H1 (cell line): ENCODE results near the gene NUDC. TPM values are rescaled to one million over a fixed set of nuclear protein-coding genes. Genes with fewer than 3 reads are reported as not detected.

ENCODE experiments used
- CEBPB ChIP-seq: IDR thresholded peaks from 2 replicates; pipeline ENCODE4 v1.6.1; 2012; ENCODE audit warnings: low read depth, low read length
- CHD1 ChIP-seq: IDR thresholded peaks from 2 replicates; pipeline ENCODE4 v1.6.1; 2012; ENCODE audit warnings: low read depth, low read length, improper control_type of control experiment
- CHD2 ChIP-seq: IDR thresholded peaks from 2 replicates; pipeline ENCODE4 v1.6.1; 2012; ENCODE audit warnings: low read length, improper control_type of control experiment
- GABPA ChIP-seq: IDR thresholded peaks from 2 replicates; pipeline ENCODE4 v1.6.1; 2011; ENCODE audit warnings: mild to moderate bottlenecking, low read length, moderate library complexity, borderline replicate concordance; ENCODE audit not compliant: insufficient read depth
- HDAC2 ChIP-seq, 2 experiments: fragments of 300-600 bp in 1 of 2; sonication (generic) in 1 of 2; IDR thresholded peaks; 2 replicates each; pipeline ENCODE4 v1.6.1; 2011 to 2012; ENCODE audit warnings: low read depth in 2 of 2, low read length in 2 of 2, mild to moderate bottlenecking in 2 of 2, moderate library complexity in 2 of 2, borderline replicate concordance in 1 of 2, inconsistent platforms in 1 of 2
- HDAC6 ChIP-seq: IDR thresholded peaks from one replicate; pipeline ENCODE4 v1.7.1; 2012; ENCODE audit warnings: low read depth, mild to moderate bottlenecking, inconsistent platforms, low read length, moderate library complexity
- JUND ChIP-seq: IDR thresholded peaks from 2 replicates; pipeline ENCODE4 v1.6.1; 2011; ENCODE audit warnings: mild to moderate bottlenecking, improper control_type of control experiment, low read length
- NRF1 ChIP-seq: IDR thresholded peaks from 2 replicates; pipeline ENCODE4 v1.6.1; 2011; ENCODE audit warnings: mild to moderate bottlenecking, low read depth, low read length, improper control_type of control experiment
- PHF8 ChIP-seq: fragments of 200-600 bp; sonication (generic); conservative IDR thresholded peaks from 2 replicates; pipeline ENCODE4 v1.7.1; 2012; ENCODE audit warnings: low read depth, mild to moderate bottlenecking, inconsistent platforms, low read length, moderate library complexity
- POLR2AphosphoS5 ChIP-seq: IDR thresholded peaks from 2 replicates; pipeline ENCODE4 v1.6.1; 2011; ENCODE audit warnings: low read depth, low read length
- SIN3A ChIP-seq, 2 experiments: IDR thresholded peaks in 1 of 2; conservative IDR thresholded peaks in 1 of 2; 2 replicates each; pipeline ENCODE4 v1.6.1; 2011 to 2012; ENCODE audit warnings: low read length in 2 of 2, improper control_type of control experiment in 1 of 2, low read depth in 1 of 2, mild to moderate bottlenecking in 1 of 2
- SP1 ChIP-seq: IDR thresholded peaks from 2 replicates; pipeline ENCODE4 v1.6.1; 2011; ENCODE audit warnings: low read depth, low read length
- SP2 ChIP-seq: IDR thresholded peaks from 2 replicates; pipeline ENCODE4 v1.6.1; 2012; ENCODE audit warnings: mild to moderate bottlenecking, low read length, inconsistent platforms
- TAF7 ChIP-seq: optimal IDR thresholded peaks from 2 replicates; pipeline ENCODE3; 2011; ENCODE audit warnings: low read depth, mild to moderate bottlenecking, inconsistent platforms, low read length, moderate library complexity, borderline replicate concordance
- TBP ChIP-seq: IDR thresholded peaks from 2 replicates; pipeline ENCODE4 v1.6.1; 2011; ENCODE audit warnings: low read depth, low read length, improper control_type of control experiment
- YY1 ChIP-seq: IDR thresholded peaks from 2 replicates; pipeline ENCODE4 v1.6.1; 2011; ENCODE audit warnings: low read depth, mild to moderate bottlenecking, low read length
- polyA plus RNA-seq, 7 experiments: library from polyadenylated mRNA; depleted of rRNA in 3 of 7; stranded (reverse) in 5 of 7; unstranded in 2 of 7; fragments of >200 nt in 5 of 7; fragments of 200-250 nt in 2 of 7; gene quantifications; 1 replicate in 5 of 7; 2 replicates in 1 of 7; 4 replicates in 1 of 7; pipeline versions ENCODE4 v1.2.1 to v1.2.3, GENCODE V29; 2011 to 2013; ENCODE audit warnings: missing spikeins in 2 of 7, mixed read lengths in 2 of 7
- total RNA-seq: library from RNA; stranded (reverse); fragmentation: NEBNext Ultra II Directional; extraction: Animal tissue kit (Norgen Biotek cat#: 25700); gene quantifications from 2 replicates; pipeline ENCODE4 v1.2.1, GENCODE V29; 2021

NUDC gene
- total and polyA plus RNA-seq, 2 of the 8 experiments (the other 6 are each of a cell fraction or from before 2014, with no cell fraction given) = 43.2 to 131 TPM

GRCh38 chr1:26921540-26922430 is at the start of gene NUDC (continued):
- TF ChIP-seq YY1 (no peak), TBP (peak; percentile 76; the same call in 1 of the 2 replicates), HDAC2 (IDR thresholded peaks at IDR 0.05; ENCODE audit: borderline replicate concordance in 1 of 2, low read depth in 2 of 2, low read length in 2 of 2) (peak; percentile 64 to 85; a peak in 2 of 4 replicates), NRF1 (peak; percentile 24; the same call in 1 of the 2 replicates), CHD2 (peak; percentile 77), TAF7 (peak; percentile 24), JUND (no peak), SIN3A (conservative IDR thresholded peaks at IDR 0.05 in 1 of 2, IDR thresholded peaks at IDR 0.05 in 1 of 2; ENCODE audit: low read depth in 1 of 2, low read length in 2 of 2) (peak; percentile 56 to 83; a peak in 2 of 4 replicates), GABPA (peak; percentile 57; the same call in 1 of the 2 replicates), SP1 (peak; percentile 86; the same call in 1 of the 2 replicates), POLR2AphosphoS5 (peak; percentile 69), PHF8 (peak; percentile 90), SP2 (peak; percentile 39; the same call in 1 of the 2 replicates), CHD1 (no peak), CEBPB (no peak), HDAC6 (no peak)
